ENCODE data around the gene DAP. TPM values are rescaled to one million over a fixed set of nuclear protein-coding genes. Genes with fewer than 3 reads are reported as not detected.
"Not testable (repeated sequence)": the region's sequence is repeated elsewhere in the genome, so short reads cannot be mapped to it uniquely, and the experiment has no call there.

DAP gene
- total RNA-seq, 4 donors from 2014 or later: 24.3 to 42.4 (median 37.0) TPM

- 84% methylated on average over 1 of the region's 1 CpG for WGBS
- Histone ChIP-seq H3K27ac (replicated peaks in 1 of 4) (peak overlapping the region; percentile 64 to 78 (median 73)), H3K4me3 (no peak overlapping the region), H3K9me3 (no peaks in the 10 kb centered on the region), H3K36me3 (peaks cover 0 to 9% (median 0%) of the 10 kb centered on the region in 4 donors), H3K4me1 (peaks cover 5 to 30% (median 25%) of the 10 kb centered on the region in 4 donors), H3K27me3 (no peaks in the 10 kb centered on the region)
- no peak for DNase-seq (ENCODE audit: extremely low spot score)
- intact Hi-C loops (cut with DNase I): no loop called here
- TF ChIP-seq POLR2A (IDR thresholded peaks at IDR 0.05; ENCODE audit: low read depth) (no peak), POLR2AphosphoS5 (IDR thresholded peaks at IDR 0.05) (no peak), EP300 (IDR thresholded peaks at IDR 0.05) (no peak), CTCF (IDR thresholded peaks at IDR 0.05) (no peak)
These were observed 35.4 kb downstream of the DAP start for GRCh38 chr5:10725636-10726035.

- intact Hi-C loops (cut with DNase I): no loop called here
- Histone ChIP-seq H3K27me3 (no peaks in the 10 kb centered on the region), H3K9me3 (no peaks in the 10 kb centered on the region), H3K27ac (replicated peaks in 1 of 4) (peak overlapping the region; percentile 64 to 78 (median 73)), H3K4me1 (peaks cover 5 to 30% (median 25%) of the 10 kb centered on the region in 4 donors), H3K4me3 (peak overlapping the region in 2 of 4 donors; percentile 13 to 23), H3K36me3 (peaks cover 0 to 14% (median 0%) of the 10 kb centered on the region in 4 donors)
- TF ChIP-seq EP300 (IDR thresholded peaks at IDR 0.05): no peak
- peak in 1 of 3 experiments; percentile 15 for TF ChIP-seq CTCF (IDR thresholded peaks at IDR 0.05)
- peak; percentile 9 to 43 for TF ChIP-seq POLR2AphosphoS5 (IDR thresholded peaks at IDR 0.05)
- TF ChIP-seq POLR2A (IDR thresholded peaks at IDR 0.05; ENCODE audit: low read depth): no peak
- no peak for DNase-seq (ENCODE audit: extremely low spot score)
- WGBS: 58% methylated on average over 16 of the region's 16 CpGs
These were observed 36.1 kb downstream of the DAP start for GRCh38 chr5:10724781-10725507.

- Histone ChIP-seq H3K4me1 (peaks cover 5 to 30% (median 25%) of the 10 kb centered on the region in 4 donors), H3K4me3 (no peak overlapping the region), H3K27me3 (no peaks in the 10 kb centered on the region), H3K36me3 (peaks cover 0 to 18% (median 0%) of the 10 kb centered on the region in 4 donors), H3K9me3 (no peaks in the 10 kb centered on the region), H3K27ac (replicated peaks in 1 of 4) (no peak overlapping the region)
- intact Hi-C loops (cut with DNase I): no loop called here
- TF ChIP-seq EP300 (IDR thresholded peaks at IDR 0.05) (no peak), POLR2A (IDR thresholded peaks at IDR 0.05; ENCODE audit: low read depth) (no peak), CTCF (IDR thresholded peaks at IDR 0.05) (no peak), POLR2AphosphoS5 (IDR thresholded peaks at IDR 0.05) (no peak)
- no peak for DNase-seq (ENCODE audit: extremely low spot score)
- 100% methylated on average over 1 of the region's 1 CpG for WGBS
These were observed 37.5 kb downstream of the DAP start for GRCh38 chr5:10723514-10723913.

GRCh38 chr5:10720766-10721165 lies 40.3 kb downstream of the DAP start:
- intact Hi-C loops (cut with DNase I); H3K27me3 ChIP-seq; H3K4me3 ChIP-seq; H3K27ac ChIP-seq (replicated peaks in 1 of 4); H3K9me3 ChIP-seq; DNase-seq (ENCODE audit: extremely low spot score): not testable (repeated sequence)
- Histone ChIP-seq H3K4me1 (peaks cover 0 to 16% (median 12%) of the 10 kb centered on the region in 4 donors), H3K36me3 (peaks cover 0 to 18% (median 3%) of the 10 kb centered on the region in 4 donors)
- 100% methylated on average over 4 of the region's 4 CpGs for WGBS

GRCh38 chr5:10719965-10720364 lies 41.1 kb downstream of the DAP start:
- intact Hi-C loops (cut with DNase I): no loop called here
- 100% methylated on average over 2 of the region's 2 CpGs for WGBS
- Histone ChIP-seq H3K4me1 (peaks cover 0 to 8% (median 7%) of the 10 kb centered on the region in 4 donors), H3K4me3 (no peak overlapping the region), H3K27ac (replicated peaks in 1 of 4) (no peak overlapping the region), H3K27me3 (no peaks in the 10 kb centered on the region), H3K36me3 (peaks cover 0 to 18% (median 3%) of the 10 kb centered on the region in 4 donors), H3K9me3 (no peaks in the 10 kb centered on the region)
- DNase-seq (ENCODE audit: extremely low spot score): no peak
- TF ChIP-seq POLR2AphosphoS5 (IDR thresholded peaks at IDR 0.05) (no peak), POLR2A (IDR thresholded peaks at IDR 0.05; ENCODE audit: low read depth) (no peak), EP300 (IDR thresholded peaks at IDR 0.05) (no peak), CTCF (IDR thresholded peaks at IDR 0.05) (no peak)

GRCh38 chr5:10718617-10719016 lies 42.4 kb downstream of the DAP start:
- H3K4me3 ChIP-seq; DNase-seq (ENCODE audit: extremely low spot score); H3K4me1 ChIP-seq; H3K9me3 ChIP-seq; H3K27ac ChIP-seq (replicated peaks in 1 of 4); H3K27me3 ChIP-seq; intact Hi-C loops (cut with DNase I): not testable (repeated sequence)
- 100% methylated on average over 1 of the region's 1 CpG for WGBS
- H3K36me3 ChIP-seq: peaks cover 0 to 23% (median 3%) of the 10 kb centered on the region in 4 donors

GRCh38 chr5:10716825-10717224 lies 44.2 kb downstream of the DAP start:
- 100% methylated on average over 3 of the region's 3 CpGs for WGBS
- H3K27me3 ChIP-seq; H3K27ac ChIP-seq (replicated peaks in 1 of 4); H3K4me1 ChIP-seq; H3K9me3 ChIP-seq; DNase-seq (ENCODE audit: extremely low spot score); intact Hi-C loops (cut with DNase I); H3K4me3 ChIP-seq: not testable (repeated sequence)
- peaks cover 0 to 28% (median 3%) of the 10 kb centered on the region in 4 donors for H3K36me3 ChIP-seq

Measured in esophagus muscularis mucosa (tissue), 4 donors.